ENCODE results near the gene MTUS2.

DNA sequence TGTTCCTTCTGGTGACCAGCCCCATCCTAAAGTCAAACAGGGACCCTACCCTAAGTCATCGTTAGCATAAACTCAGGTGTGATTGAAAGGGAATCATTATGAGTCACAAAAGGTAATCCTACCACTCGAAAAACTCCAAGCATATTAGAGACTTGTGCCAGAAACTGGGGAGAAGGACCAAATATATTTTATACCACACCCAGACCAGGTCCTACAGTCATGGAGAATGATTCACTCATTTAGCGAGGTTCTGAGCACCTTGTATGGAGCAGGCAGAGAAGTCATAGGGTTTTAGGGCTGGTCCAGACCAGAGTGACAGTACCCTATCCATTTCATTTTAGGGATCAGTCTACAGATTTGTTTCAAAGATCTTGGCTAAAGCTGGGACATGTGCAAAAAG lies 625.9 kb downstream of the MTUS2 start:
- TF ChIP-seq ZNF274 (IDR thresholded peaks at IDR 0.05; ENCODE audit: low read depth, low read length): no peak
- TF ChIP-seq SUZ12 (IDR thresholded peaks at IDR 0.05; ENCODE audit: extremely low read depth, insufficient read depth, insufficient read length): no peak
